Measurements from ENCODE around the gene ZNF649. TPM values are rescaled to one million over a fixed set of nuclear protein-coding genes. Genes with fewer than 3 reads are reported as not detected.

Gene ZNF649
- total and polyA plus RNA-seq, 2 of the 4 experiments (the other 2 are of a cell fraction): 1.9 to 10.4 TPM

DNA sequence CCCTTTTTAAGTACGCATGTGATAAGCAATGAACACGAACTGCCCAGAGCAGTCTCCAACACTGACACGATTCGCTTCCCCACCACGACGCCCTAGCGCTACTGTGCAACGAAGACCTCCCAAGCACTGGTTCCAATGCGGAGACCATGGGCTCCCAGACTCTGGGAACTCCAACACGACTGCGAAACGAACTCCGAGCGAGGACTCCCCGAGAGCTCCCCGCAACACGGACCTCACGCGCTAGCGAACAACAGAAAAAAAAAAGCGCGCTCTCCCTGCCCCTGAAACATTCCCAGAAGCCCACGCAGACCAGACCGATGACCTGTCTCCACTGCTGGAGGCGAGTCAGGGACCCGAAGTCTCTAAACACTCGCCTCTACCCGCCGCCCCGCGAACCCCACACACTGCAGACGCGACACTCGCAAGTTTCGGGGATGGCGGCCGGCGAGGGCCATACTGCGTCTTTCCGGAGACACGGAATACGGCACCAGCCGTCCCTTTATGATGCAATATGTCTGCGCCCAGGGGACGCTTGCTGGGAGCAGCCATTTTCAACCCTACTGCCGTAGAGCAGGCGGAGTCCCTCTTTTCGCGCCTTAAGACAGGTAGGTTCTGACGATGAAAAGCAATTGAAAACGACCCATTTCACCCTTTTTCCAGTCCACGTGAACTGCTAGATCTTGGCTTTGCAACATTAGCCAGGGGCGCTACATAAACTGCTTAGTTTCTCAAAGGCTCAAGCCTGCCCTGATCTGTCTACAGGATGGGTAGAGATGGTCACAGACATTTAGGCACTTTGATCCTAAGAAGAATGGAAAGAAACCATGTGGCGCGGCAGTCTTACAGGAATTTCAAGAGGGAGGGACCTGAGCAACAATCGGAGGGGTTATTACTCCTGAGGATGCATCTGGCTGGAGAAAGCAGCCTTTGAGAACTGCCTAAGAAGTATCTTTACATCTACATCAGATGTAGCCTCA, 17.0 kb downstream of the ZNF649 start, which contains the start of gene ZNF577:
ZNF577 (minus strand) TSS at position 430 of the 977 bp plus-strand sequence. CDS start 7,569 bp downstream, outside the sequence.
- Histone ChIP-seq H3K56ac (ENCODE audit: extremely low read depth, insufficient read depth, low read length) (peak within 1 kb of the TSS; percentile 45; the same call in 1 of the 2 replicates), H2AFZ (replicated peaks; ENCODE audit: low read length, poor library complexity) (peak within 1 kb of the TSS; percentile 95), H3K4me3 (ENCODE audit: insufficient read depth, low read depth, low read length) (peak within 1 kb of the TSS; percentile 76), H2BK15ac (ENCODE audit: low read depth, low read length) (no peak within 1 kb of the TSS), H3K14ac (replicated peaks; ENCODE audit: low read depth, low read length) (peak within 1 kb of the TSS; percentile 74), H3K18ac (ENCODE audit: low read depth, low read length) (no peak within 1 kb of the TSS; the same call in 1 of the 2 replicates), H2AK9ac (replicated peaks; ENCODE audit: low read depth, low read length, poor library complexity) (peak within 1 kb of the TSS; percentile 58), H2BK5ac (ENCODE audit: low read depth, low read length, poor library complexity, severe bottlenecking) (peak within 1 kb of the TSS; percentile 42), H2BK120ac (ENCODE audit: low read depth, low read length) (peak within 1 kb of the TSS; percentile 22), H3K9ac (ENCODE audit: low read depth, low read length) (peak within 1 kb of the TSS; percentile 86), H3K79me1 (ENCODE audit: low read depth in 1 of 2, low read length in 2 of 2) (peaks cover 0 to 5% of the 10 kb centered on the region in 2 experiments; a peak in 1 of 4 replicates), H2BK20ac (ENCODE audit: low read depth, low read length) (no peak within 1 kb of the TSS), H3K23ac (ENCODE audit: low read depth, low read length) (peak within 1 kb of the TSS; percentile 74; the same call in 1 of the 2 replicates), H3K27ac (ENCODE audit: insufficient read depth, low read length) (peak within 1 kb of the TSS; percentile 69), H4K20me1 (ENCODE audit: insufficient read depth, low read length) (no peaks in the 10 kb centered on the region), H2AK5ac (ENCODE audit: low read depth, low read length) (no peak within 1 kb of the TSS), H3K4me2 (ENCODE audit: low read depth, low read length) (peak within 1 kb of the TSS; percentile 78), H4K91ac (ENCODE audit: insufficient read depth, low read depth, low read length) (peak within 1 kb of the TSS; percentile 23; the same call in 1 of the 2 replicates), H3K9me3 (ENCODE audit: control insufficient read depth, insufficient read depth, low read length) (peaks cover 20% of the 10 kb centered on the region), H4K8ac (ENCODE audit: low read depth in 2 of 2, low read length in 2 of 2) (peak within 1 kb of the TSS; percentile 68 to 88), H3K4ac (ENCODE audit: low read depth, low read length) (peak within 1 kb of the TSS; percentile 46), H3K36me3 (ENCODE audit: control insufficient read depth, insufficient read depth, low read length) (peaks cover 18% of the 10 kb centered on the region), H3K9me1 (ENCODE audit: insufficient read depth, low read length) (no peaks in the 10 kb centered on the region), H3K4me1 (ENCODE audit: control insufficient read depth, insufficient read depth, low read length) (no peaks in the 10 kb centered on the region), H4K5ac (ENCODE audit: low read depth, low read length) (peak within 1 kb of the TSS; percentile 30), H3K27me3 (ENCODE audit: control insufficient read depth, insufficient read depth, low read length) (no peaks in the 10 kb centered on the region)
- ATAC-seq (ENCODE audit: low read depth): peak; percentile 99
- 1% methylated on average over 24 of the region's 56 CpGs; no CpG with 5 or more reads in 1 of the 2 experiments for WGBS, 2 experiments (ENCODE audit: extremely low coverage in 2 of 2, insufficient read length in 1 of 2)
- DNase-seq: peak; percentile 93
- POLR2A ChIA-PET (ENCODE audit: unreplicated experiment): interaction anchor here (0.6 kb wide), 1 partner anchor 1792 kb away, joined by 3 read pairs; no protein-coding TSS in a partner anchor
- peak; percentile 13; the same call in 1 of the 2 replicates for TF ChIP-seq BHLHE40 (IDR thresholded peaks at IDR 0.05; ENCODE audit: low read depth, low read length)
- peak; percentile 16; the same call in 1 of the 2 replicates for TF ChIP-seq RAD21 (IDR thresholded peaks at IDR 0.05; ENCODE audit: low read length)
- TF ChIP-seq, protein P1, sequence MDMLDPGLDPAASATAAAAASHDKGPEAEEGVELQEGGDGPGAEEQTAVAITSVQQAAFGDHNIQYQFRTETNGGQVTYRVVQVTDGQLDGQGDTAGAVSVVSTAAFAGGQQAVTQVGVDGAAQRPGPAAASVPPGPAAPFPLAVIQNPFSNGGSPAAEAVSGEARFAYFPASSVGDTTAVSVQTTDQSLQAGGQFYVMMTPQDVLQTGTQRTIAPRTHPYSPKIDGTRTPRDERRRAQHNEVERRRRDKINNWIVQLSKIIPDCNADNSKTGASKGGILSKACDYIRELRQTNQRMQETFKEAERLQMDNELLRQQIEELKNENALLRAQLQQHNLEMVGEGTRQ (IDR thresholded peaks at IDR 0.05; ENCODE audit: low read depth, low read length): no peak; the same call in 1 of the 2 replicates
- 0 out of 2 replicates have a peak, but pooled peaks have one; percentile 1 for TF ChIP-seq NFE2L2 (IDR thresholded peaks at IDR 0.05; ENCODE audit: low read depth, low read length)
- no peak for TF ChIP-seq RFX5 (IDR thresholded peaks at IDR 0.05; ENCODE audit: low read depth, low read length)
- peak; percentile 30; the same call in 1 of the 2 replicates for TF ChIP-seq MXI1 (IDR thresholded peaks at IDR 0.05; ENCODE audit: borderline replicate concordance, low read depth, low read length)
- TF ChIP-seq, protein P2, sequence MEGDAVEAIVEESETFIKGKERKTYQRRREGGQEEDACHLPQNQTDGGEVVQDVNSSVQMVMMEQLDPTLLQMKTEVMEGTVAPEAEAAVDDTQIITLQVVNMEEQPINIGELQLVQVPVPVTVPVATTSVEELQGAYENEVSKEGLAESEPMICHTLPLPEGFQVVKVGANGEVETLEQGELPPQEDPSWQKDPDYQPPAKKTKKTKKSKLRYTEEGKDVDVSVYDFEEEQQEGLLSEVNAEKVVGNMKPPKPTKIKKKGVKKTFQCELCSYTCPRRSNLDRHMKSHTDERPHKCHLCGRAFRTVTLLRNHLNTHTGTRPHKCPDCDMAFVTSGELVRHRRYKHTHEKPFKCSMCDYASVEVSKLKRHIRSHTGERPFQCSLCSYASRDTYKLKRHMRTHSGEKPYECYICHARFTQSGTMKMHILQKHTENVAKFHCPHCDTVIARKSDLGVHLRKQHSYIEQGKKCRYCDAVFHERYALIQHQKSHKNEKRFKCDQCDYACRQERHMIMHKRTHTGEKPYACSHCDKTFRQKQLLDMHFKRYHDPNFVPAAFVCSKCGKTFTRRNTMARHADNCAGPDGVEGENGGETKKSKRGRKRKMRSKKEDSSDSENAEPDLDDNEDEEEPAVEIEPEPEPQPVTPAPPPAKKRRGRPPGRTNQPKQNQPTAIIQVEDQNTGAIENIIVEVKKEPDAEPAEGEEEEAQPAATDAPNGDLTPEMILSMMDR (conservative IDR thresholded peaks at IDR 0.05; ENCODE audit: low read depth, low read length): no peak
- no peak for TF ChIP-seq SMC3 (IDR thresholded peaks at IDR 0.05; ENCODE audit: low read depth, low read length)
- peak; percentile 59; the same call in 1 of the 2 replicates for TF ChIP-seq MAZ (IDR thresholded peaks at IDR 0.05; ENCODE audit: borderline replicate concordance, low read depth, low read length)
- TF ChIP-seq POLR2A (IDR thresholded peaks at IDR 0.05; ENCODE audit: low read depth, low read length): 0 out of 2 replicates have a peak, but pooled peaks have one; percentile 37
- TF ChIP-seq FOS (IDR thresholded peaks at IDR 0.05; ENCODE audit: low read depth, low read length): 0 out of 2 replicates have a peak, but pooled peaks have one; percentile 2
- peak; percentile 98 for TF ChIP-seq CEBPB (IDR thresholded peaks at IDR 0.05; ENCODE audit: low read depth, low read length)
- dilution Hi-C loops (cut with HindIII; ENCODE audit: low sequenced_read_pairs, unreplicated experiment) (no loop called here), in situ Hi-C loops (cut with MboI; ENCODE audit: low sequenced_read_pairs) (no loop called here), intact Hi-C loops (cut with micrococcal nuclease) (loop anchor here (1.0 kb wide), 1 partner anchor 16 kb away; no protein-coding TSS in a partner anchor)
- CTCF ChIA-PET: no interaction called here
- BruUV-seq (replicated peaks): no TSS peak

All from IMR-90 (cell line).